GM12875 (cell line): ENCODE measurements around the gene GCM1.

ENCODE experiments used
- H3K4me3 ChIP-seq: one replicate; pipeline ENCODE4 v1.5.1; 2011; ENCODE audit warnings: low read depth, low read length, control low read depth
- CTCF ChIP-seq: IDR thresholded peaks from 2 replicates; pipeline ENCODE4 v1.5.1; 2011; ENCODE audit warnings: low read depth, mild to moderate bottlenecking, control low read depth, inconsistent platforms, low read length, moderate library complexity, borderline replicate concordance; ENCODE audit not compliant: insufficient read depth

Gene GCM1

GRCh38 chr6:53148684-53149083 is at the start of gene GCM1:
Gene GCM1, minus strand, starts transcription at chr6:53148841. Its CDS starts 3,209 bp downstream, at chr6:53145632.
- no peak for TF ChIP-seq CTCF
- H3K4me3 ChIP-seq, result no peak within 1 kb of the TSS

- TF ChIP-seq CTCF, result no peak
- no peak overlapping the region for H3K4me3 ChIP-seq
Observed at GRCh38 chr6:53197553-53197952, 48.9 kb upstream of the GCM1 start.

GRCh38 chr6:53195048-53195447 is 46.4 kb upstream of the GCM1 start:
- no peak overlapping the region for H3K4me3 ChIP-seq
- no peak for TF ChIP-seq CTCF

- TF ChIP-seq CTCF, result no peak
- H3K4me3 ChIP-seq, result no peak overlapping the region
Observed at GRCh38 chr6:53192682-53193188, 44.1 kb upstream of the GCM1 start.

GRCh38 chr6:53189554-53189953 is 40.9 kb upstream of the GCM1 start:
- TF ChIP-seq CTCF, result no peak
- H3K4me3 ChIP-seq, result no peak overlapping the region

GRCh38 chr6:53188833-53189232 is 40.2 kb upstream of the GCM1 start:
- no peak for TF ChIP-seq CTCF

GRCh38 chr6:53180678-53181077 is 32.0 kb upstream of the GCM1 start:
- no peak for TF ChIP-seq CTCF
- no peak overlapping the region for H3K4me3 ChIP-seq

More at GRCh38 chr6:53188833-53189232, 40.2 kb upstream of the GCM1 start:
- no peak overlapping the region for H3K4me3 ChIP-seq
